Sigmoid colon (tissue), 4 donors: ENCODE results near the gene BRSK1.

ENCODE experiments used
- EP300 ChIP-seq, 4 donors: sonication (generic); formaldehyde crosslinking; IDR thresholded peaks; one replicate each; pipeline ENCODE4 v1.6.1; 2017; ENCODE audit warnings: antibody characterized with exemption in 4 of 4
- POLR2A ChIP-seq, 2 donors: fragments of 450-650 bp; IDR thresholded peaks; one replicate each; pipeline ENCODE4 v1.6.1; 2016; ENCODE audit warnings: antibody characterized with exemption in 2 of 2, mild to moderate bottlenecking in 2 of 2, moderate library complexity in 2 of 2
- POLR2AphosphoS5 ChIP-seq, 4 donors: sonication (generic); formaldehyde crosslinking; IDR thresholded peaks; one replicate each; pipeline ENCODE4 v1.6.1; 2017; ENCODE audit warnings: antibody characterized with exemption in 4 of 4
- TF ChIP-seq, protein P1 (sequence below), 4 experiments: fragments of 450-650 bp in 3 of 4; fragments of 200-600 bp in 1 of 4; IDR thresholded peaks; one replicate each; pipeline ENCODE4 v1.5.1; 2016 to 2019; ENCODE audit warnings: antibody characterized with exemption in 4 of 4, mild to moderate bottlenecking in 3 of 4, moderate library complexity in 2 of 4

DNA sequence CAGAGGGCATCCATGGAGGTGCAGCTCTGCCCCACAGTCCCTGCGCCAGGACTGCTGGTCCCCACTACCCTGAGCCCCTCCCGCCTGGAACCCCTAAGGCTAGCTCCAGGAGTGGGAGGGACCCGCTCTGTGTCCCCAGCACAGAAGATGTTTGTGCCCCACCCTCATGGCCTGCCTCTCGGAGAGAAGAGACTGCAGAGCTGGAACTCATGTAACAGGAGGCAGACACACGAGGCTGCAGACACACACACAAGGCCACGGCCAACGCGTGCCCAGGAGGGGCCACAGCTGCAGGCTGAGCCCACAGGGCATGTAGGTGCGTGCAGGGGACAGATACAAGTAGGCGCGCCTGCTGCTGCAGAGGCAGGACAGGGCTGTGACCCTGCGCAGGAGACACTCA lies 44.8 kb upstream of the BRSK1 start:
- TF ChIP-seq, protein P1, sequence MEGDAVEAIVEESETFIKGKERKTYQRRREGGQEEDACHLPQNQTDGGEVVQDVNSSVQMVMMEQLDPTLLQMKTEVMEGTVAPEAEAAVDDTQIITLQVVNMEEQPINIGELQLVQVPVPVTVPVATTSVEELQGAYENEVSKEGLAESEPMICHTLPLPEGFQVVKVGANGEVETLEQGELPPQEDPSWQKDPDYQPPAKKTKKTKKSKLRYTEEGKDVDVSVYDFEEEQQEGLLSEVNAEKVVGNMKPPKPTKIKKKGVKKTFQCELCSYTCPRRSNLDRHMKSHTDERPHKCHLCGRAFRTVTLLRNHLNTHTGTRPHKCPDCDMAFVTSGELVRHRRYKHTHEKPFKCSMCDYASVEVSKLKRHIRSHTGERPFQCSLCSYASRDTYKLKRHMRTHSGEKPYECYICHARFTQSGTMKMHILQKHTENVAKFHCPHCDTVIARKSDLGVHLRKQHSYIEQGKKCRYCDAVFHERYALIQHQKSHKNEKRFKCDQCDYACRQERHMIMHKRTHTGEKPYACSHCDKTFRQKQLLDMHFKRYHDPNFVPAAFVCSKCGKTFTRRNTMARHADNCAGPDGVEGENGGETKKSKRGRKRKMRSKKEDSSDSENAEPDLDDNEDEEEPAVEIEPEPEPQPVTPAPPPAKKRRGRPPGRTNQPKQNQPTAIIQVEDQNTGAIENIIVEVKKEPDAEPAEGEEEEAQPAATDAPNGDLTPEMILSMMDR (IDR thresholded peaks at IDR 0.05), result no peak
- no peak for TF ChIP-seq POLR2A (IDR thresholded peaks at IDR 0.05)
- no peak for TF ChIP-seq POLR2AphosphoS5 (IDR thresholded peaks at IDR 0.05)
- TF ChIP-seq EP300 (IDR thresholded peaks at IDR 0.05), result no peak
